Peyer's patch (tissue), 4 donors: Measurements from ENCODE around the gene TFF1.

Experiments used
- POLR2A ChIP-seq, 2 donors: fragments of 450-650 bp; IDR thresholded peaks; one replicate each; pipeline ENCODE4 v1.5.1; 2017; ENCODE audit warnings: antibody characterized with exemption in 2 of 2, mild to moderate bottlenecking in 2 of 2, moderate library complexity in 2 of 2
- TF ChIP-seq, protein P1 (sequence below), 6 experiments: fragments of 450-650 bp in 4 of 6; fragments of 200-600 bp in 2 of 6; sonication (generic) in 1 of 6; IDR thresholded peaks; one replicate each; pipeline ENCODE4 v1.5.1; 2017 to 2019; ENCODE audit warnings: antibody characterized with exemption in 6 of 6, mild to moderate bottlenecking in 3 of 6, moderate library complexity in 1 of 6

DNA sequence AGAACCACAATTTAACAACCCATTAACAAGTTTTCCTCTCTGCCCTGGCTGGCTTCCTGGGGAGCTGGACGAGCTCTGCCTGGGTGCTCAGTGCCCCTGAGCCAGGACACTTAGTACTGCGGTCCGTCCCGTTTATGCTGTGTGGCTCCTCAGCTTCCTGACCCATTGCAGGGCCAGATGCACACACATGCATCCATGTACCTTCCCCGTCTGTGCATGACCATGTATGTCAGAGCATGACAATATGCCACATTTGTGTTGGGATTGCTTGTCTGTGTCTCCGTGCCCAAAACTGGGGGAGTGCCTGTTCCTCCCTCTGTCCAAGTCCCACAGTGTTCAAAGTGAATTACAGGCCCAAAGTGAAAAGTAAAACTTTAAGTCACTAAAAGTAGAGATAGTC, 41.4 kb downstream of the TFF1 start:
- TF ChIP-seq, protein P1, sequence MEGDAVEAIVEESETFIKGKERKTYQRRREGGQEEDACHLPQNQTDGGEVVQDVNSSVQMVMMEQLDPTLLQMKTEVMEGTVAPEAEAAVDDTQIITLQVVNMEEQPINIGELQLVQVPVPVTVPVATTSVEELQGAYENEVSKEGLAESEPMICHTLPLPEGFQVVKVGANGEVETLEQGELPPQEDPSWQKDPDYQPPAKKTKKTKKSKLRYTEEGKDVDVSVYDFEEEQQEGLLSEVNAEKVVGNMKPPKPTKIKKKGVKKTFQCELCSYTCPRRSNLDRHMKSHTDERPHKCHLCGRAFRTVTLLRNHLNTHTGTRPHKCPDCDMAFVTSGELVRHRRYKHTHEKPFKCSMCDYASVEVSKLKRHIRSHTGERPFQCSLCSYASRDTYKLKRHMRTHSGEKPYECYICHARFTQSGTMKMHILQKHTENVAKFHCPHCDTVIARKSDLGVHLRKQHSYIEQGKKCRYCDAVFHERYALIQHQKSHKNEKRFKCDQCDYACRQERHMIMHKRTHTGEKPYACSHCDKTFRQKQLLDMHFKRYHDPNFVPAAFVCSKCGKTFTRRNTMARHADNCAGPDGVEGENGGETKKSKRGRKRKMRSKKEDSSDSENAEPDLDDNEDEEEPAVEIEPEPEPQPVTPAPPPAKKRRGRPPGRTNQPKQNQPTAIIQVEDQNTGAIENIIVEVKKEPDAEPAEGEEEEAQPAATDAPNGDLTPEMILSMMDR (IDR thresholded peaks at IDR 0.05), result no peak
- no peak for TF ChIP-seq POLR2A (IDR thresholded peaks at IDR 0.05)
